ENCODE data around the gene DDX23.

GRCh38 chr12:48832321-48833060 is 19.5 kb downstream of the DDX23 start:
- TF ChIP-seq CTCF (IDR thresholded peaks at IDR 0.05) (no peak), POLR2A (IDR thresholded peaks at IDR 0.05) (no peak)
